HepG2 (cell line): ENCODE data around the gene EGFR. TPM values are rescaled to one million over a fixed set of nuclear protein-coding genes. Genes with fewer than 3 reads are reported as not detected.

Experiments
- ASH2L ChIP-seq: fragments of 300-600, 200-600 bp; sonication (generic); IDR thresholded peaks from 2 replicates; pipeline ENCODE4 v1.7.0; 2017; ENCODE audit warnings: low read depth, mild to moderate bottlenecking, moderate library complexity, mixed read lengths, low read length; ENCODE audit not compliant: insufficient read length
- DMAP1 ChIP-seq: IDR thresholded peaks from 2 replicates; pipeline ENCODE4 v1.6.1; 2016
- EED ChIP-seq: sonication (generic); formaldehyde crosslinking; IDR thresholded peaks from 2 replicates; pipeline ENCODE4 v1.5.0; 2020; ENCODE audit warnings: mild to moderate bottlenecking, missing genetic modification reagents
- EP300 ChIP-seq, 3 experiments: sonication (generic) in 1 of 3; formaldehyde crosslinking in 1 of 3; IDR thresholded peaks; 2 replicates each; pipeline versions ENCODE4 v1.5.1 to v1.6.1; 2011 to 2020; ENCODE audit warnings: low read depth in 2 of 3, low read length in 2 of 3, borderline replicate concordance in 1 of 3, improper control_type of control experiment in 1 of 3, mild to moderate bottlenecking in 1 of 3, missing genetic modification reagents in 1 of 3, moderate library complexity in 1 of 3
- ERF ChIP-seq: IDR thresholded peaks from 2 replicates; pipeline ENCODE4 v1.6.1; 2018; ENCODE audit warnings: missing biosample characterization, missing genetic modification reagents
- FOXM1 ChIP-seq: sonication (generic); formaldehyde crosslinking; IDR thresholded peaks from 2 replicates; pipeline ENCODE4 v1.5.0; 2020; ENCODE audit warnings: missing genetic modification reagents
- HNRNPL ChIP-seq: fragments of 200-400 bp; formaldehyde crosslinking; IDR thresholded peaks from 2 replicates; pipeline ENCODE4 v1.6.1; 2017; ENCODE audit warnings: mild to moderate bottlenecking, low read depth, low read length
- HNRNPLL ChIP-seq: fragments of 200-400 bp; formaldehyde crosslinking; IDR thresholded peaks from 2 replicates; pipeline ENCODE4 v1.6.1; 2017; ENCODE audit warnings: mild to moderate bottlenecking, low read depth, low read length; ENCODE audit not compliant: poor library complexity, severe bottlenecking
- HNRNPUL1 ChIP-seq: fragments of 200-400 bp; formaldehyde crosslinking; IDR thresholded peaks from 2 replicates; pipeline ENCODE4 v1.6.1; 2017; ENCODE audit warnings: low read depth, mild to moderate bottlenecking, low read length, moderate library complexity
- IKZF1 ChIP-seq: fragments of 450-650 bp; IDR thresholded peaks from 2 replicates; pipeline ENCODE4 v1.7.1; 2016
- KDM6A ChIP-seq: IDR thresholded peaks from 2 replicates; pipeline ENCODE4 v1.6.1; 2016; ENCODE audit warnings: low read depth
- KLF9 ChIP-seq: IDR thresholded peaks from 2 replicates; pipeline ENCODE4 v1.6.1; 2016; ENCODE audit warnings: low read depth
- MAZ ChIP-seq, 2 experiments: sonication (generic) in 1 of 2; formaldehyde crosslinking in 1 of 2; IDR thresholded peaks; 2 replicates each; pipeline versions ENCODE4 v1.5.0 to v1.6.1; 2012 to 2020; ENCODE audit warnings: low read depth in 2 of 2, mild to moderate bottlenecking in 2 of 2, borderline replicate concordance in 1 of 2, improper control_type of control experiment in 1 of 2, low read length in 1 of 2, missing genetic modification reagents in 1 of 2, moderate library complexity in 1 of 2
- MTERF4 ChIP-seq: sonication (generic); formaldehyde crosslinking; IDR thresholded peaks from 2 replicates; pipeline ENCODE4 v1.8.0; 2023; ENCODE audit warnings: mild to moderate bottlenecking, missing genetic modification reagents
- SOX5 ChIP-seq: IDR thresholded peaks from 2 replicates; pipeline ENCODE4 v1.6.1; 2016; ENCODE audit warnings: borderline replicate concordance
- USF2 ChIP-seq, 2 experiments: sonication (generic) in 1 of 2; formaldehyde crosslinking in 1 of 2; IDR thresholded peaks; 2 replicates each; pipeline versions ENCODE4 v1.5.1 to v1.6.1; 2011 to 2020; ENCODE audit warnings: borderline replicate concordance in 1 of 2, low read depth in 1 of 2, low read length in 1 of 2, mild to moderate bottlenecking in 1 of 2, missing genetic modification reagents in 1 of 2, moderate library complexity in 1 of 2
- ZNF274 ChIP-seq: sonication (generic); formaldehyde crosslinking; IDR thresholded peaks from 2 replicates; pipeline ENCODE4 v1.5.1; 2020; ENCODE audit warnings: mild to moderate bottlenecking, missing genetic modification reagents
- ZNF34 ChIP-seq: sonication (generic); formaldehyde crosslinking; IDR thresholded peaks from 2 replicates; pipeline ENCODE4 v1.4.0; 2020; ENCODE audit warnings: mild to moderate bottlenecking, missing genetic modification reagents, borderline replicate concordance
- ZNF446 ChIP-seq: sonication (generic); formaldehyde crosslinking; IDR thresholded peaks from 2 replicates; pipeline ENCODE4 v1.5.0; 2020; ENCODE audit warnings: mild to moderate bottlenecking, missing genetic modification reagents
- ZNF574 ChIP-seq: sonication (generic); formaldehyde crosslinking; IDR thresholded peaks from 2 replicates; pipeline ENCODE4 v1.4.0; 2020; ENCODE audit warnings: missing genetic modification reagents
- ZNF891 ChIP-seq: sonication (generic); formaldehyde crosslinking; IDR thresholded peaks from 2 replicates; pipeline ENCODE4 v1.5.0; 2020; ENCODE audit warnings: mild to moderate bottlenecking, missing genetic modification reagents
- polyA plus RNA-seq, 8 experiments: library from polyadenylated mRNA; depleted of rRNA in 3 of 8; stranded (reverse) in 7 of 8; unstranded in 1 of 8; fragments of >200 nt; fragmentation: Illumina TruSeq in 4 of 8; extraction: Trizol in 4 of 8; gene quantifications; 2 replicates each; pipeline versions ENCODE4 v1.2.1 to v1.2.3, GENCODE V29; 2011 to 2016; ENCODE audit warnings: low read depth in 4 of 8, missing spikeins in 1 of 8, mixed read lengths in 1 of 8; ENCODE audit not compliant: insufficient read depth in 1 of 8
- total RNA-seq, 5 experiments: library from RNA; depleted of rRNA; stranded (reverse); fragments of >200 nt; fragmentation: Illumina TruSeq; extraction: Trizol; gene quantifications; 2 replicates each; pipeline ENCODE4 v1.2.3, GENCODE V29; 2016; ENCODE audit warnings: low read depth in 1 of 5
- TF ChIP-seq, protein P1 (sequence below): sonication (generic); formaldehyde crosslinking; IDR thresholded peaks from 2 replicates; pipeline ENCODE4 v1.8.0; 2022; ENCODE audit warnings: missing genetic modification reagents, low read depth, mild to moderate bottlenecking, borderline replicate concordance

Gene EGFR
- total and polyA plus RNA-seq, 2 of the 13 experiments (the other 11 are each of a cell fraction or from before 2014, with no cell fraction given), result 7.0 to 10.0 TPM

DNA sequence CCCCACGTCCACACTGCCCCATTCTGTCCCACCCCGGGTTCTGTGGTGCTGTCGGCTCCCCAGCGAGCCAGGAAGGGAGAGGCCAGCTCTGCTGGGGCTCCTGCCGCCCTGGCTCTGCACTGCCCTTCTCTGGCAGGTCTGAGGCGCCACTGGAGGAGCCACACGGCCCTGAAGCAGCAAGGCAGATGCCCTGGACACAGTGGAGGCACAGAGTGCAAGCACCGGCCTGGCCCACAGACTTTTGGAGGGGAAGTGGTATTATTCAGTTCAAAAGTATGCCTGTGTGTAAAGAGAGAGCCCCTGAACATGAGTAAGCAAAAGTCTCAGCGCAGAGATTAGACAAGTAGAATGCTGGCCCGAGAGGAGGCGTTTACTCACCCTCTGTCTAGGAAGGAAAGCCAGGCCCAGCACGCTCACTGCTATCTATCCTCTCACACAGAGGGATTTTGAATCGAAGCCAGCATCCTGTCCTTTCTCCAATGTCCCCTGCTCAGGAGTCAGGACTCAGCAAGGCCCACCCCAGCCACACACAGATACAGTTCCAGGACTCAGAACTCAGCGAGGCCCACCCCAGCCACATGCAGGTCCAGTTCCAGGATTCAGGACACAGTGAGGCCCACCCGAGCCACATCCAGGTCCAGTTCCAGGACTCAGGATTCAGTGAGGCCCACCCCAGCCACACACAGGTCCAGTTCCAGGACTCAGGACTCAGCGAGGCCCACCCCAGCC lies 115.0 kb downstream of the EGFR start (continued):
- no peak for TF ChIP-seq MTERF4
- TF ChIP-seq EP300 (IDR thresholded peaks at IDR 0.05; ENCODE audit: low read depth in 2 of 2, low read length in 2 of 2), result peak in 1 of 2 experiments; percentile 22; a peak in 1 of 4 replicates
- 0 out of 2 replicates have a peak, but pooled peaks have one; percentile 12 for TF ChIP-seq EP300 (CRISPR knock-in tag; IDR thresholded peaks at IDR 0.05; ENCODE audit: borderline replicate concordance)
- TF ChIP-seq, protein P1, sequence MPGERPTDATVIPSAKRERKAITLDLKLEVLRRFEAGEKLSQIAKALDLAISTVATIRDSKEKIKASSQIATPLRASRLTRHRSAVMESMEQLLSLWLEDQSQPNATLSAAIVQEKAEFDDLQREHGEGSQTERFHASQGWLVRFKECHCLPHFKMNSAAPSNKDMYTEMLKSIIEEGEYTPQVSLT (CRISPR knock-in tag), result no peak
- no peak for TF ChIP-seq EED (CRISPR knock-in tag)
- TF ChIP-seq USF2 (IDR thresholded peaks at IDR 0.05; ENCODE audit: low read depth, low read length), result no peak
- no peak for TF ChIP-seq USF2 (CRISPR knock-in tag; IDR thresholded peaks at IDR 0.05; ENCODE audit: borderline replicate concordance)
- TF ChIP-seq ASH2L, result peak; percentile 7
- TF ChIP-seq KDM6A (CRISPR knock-in tag), result 0 out of 2 replicates have a peak, but pooled peaks have one; percentile 20
- TF ChIP-seq FOXM1 (CRISPR knock-in tag), result no peak
- TF ChIP-seq MAZ (IDR thresholded peaks at IDR 0.05; ENCODE audit: borderline replicate concordance, low read depth, low read length), result no peak
- no peak for TF ChIP-seq MAZ (CRISPR knock-in tag; IDR thresholded peaks at IDR 0.05; ENCODE audit: low read depth)
- TF ChIP-seq ZNF446 (CRISPR knock-in tag), result no peak
- TF ChIP-seq ZNF891 (CRISPR knock-in tag), result 0 out of 2 replicates have a peak, but pooled peaks have one; percentile 34
- TF ChIP-seq HNRNPL, result 0 out of 2 replicates have a peak, but pooled peaks have one; percentile 60
- TF ChIP-seq ZNF574, result no peak
- 0 out of 2 replicates have a peak, but pooled peaks have one; percentile 6 for TF ChIP-seq SOX5 (CRISPR knock-in tag)
- TF ChIP-seq ZNF34 (CRISPR knock-in tag), result no peak
- 0 out of 2 replicates have a peak, but pooled peaks have one; percentile 27 for TF ChIP-seq DMAP1 (CRISPR knock-in tag)
- no peak for TF ChIP-seq HNRNPLL
- no peak for TF ChIP-seq KLF9 (CRISPR knock-in tag)
- TF ChIP-seq ERF (CRISPR knock-in tag), result no peak
- TF ChIP-seq IKZF1, result no peak
- no peak for TF ChIP-seq HNRNPUL1
- 0 out of 2 replicates have a peak, but pooled peaks have one; percentile 11 for TF ChIP-seq ZNF274 (CRISPR knock-in tag)
